Rectal smooth muscle tissue (tissue), 1 donor: ENCODE data around the gene RELT.

Experiments used
- H3K27ac ChIP-seq: one replicate; pipeline ENCODE4 v1.7.0; 2013; ENCODE audit warnings: low read depth, low read length, inconsistent platforms
- H3K27me3 ChIP-seq: one replicate; pipeline ENCODE4 v1.7.0; 2013; ENCODE audit warnings: low read length; ENCODE audit not compliant: control insufficient read depth, insufficient read depth
- H3K36me3 ChIP-seq: one replicate; pipeline ENCODE4 v1.7.0; 2013; ENCODE audit warnings: low read length; ENCODE audit not compliant: control insufficient read depth, insufficient read depth
- H3K4me1 ChIP-seq: one replicate; pipeline ENCODE4 v1.7.0; 2013; ENCODE audit warnings: low read length; ENCODE audit not compliant: control insufficient read depth, insufficient read depth
- H3K4me3 ChIP-seq: one replicate; pipeline ENCODE4 v1.7.0; 2013; ENCODE audit warnings: low read length
- H3K9ac ChIP-seq: one replicate; pipeline ENCODE4 v1.7.0; 2013; ENCODE audit warnings: low read length

Gene RELT

GRCh38 chr11:73355109-73355508 is 21.1 kb upstream of the RELT start:
- H3K27ac ChIP-seq: no peak overlapping the region
- H3K4me3 ChIP-seq: no peak overlapping the region
- H3K9ac ChIP-seq: no peak overlapping the region
- H3K4me1 ChIP-seq: no peaks in the 10 kb centered on the region
- peaks cover 10% of the 10 kb centered on the region for H3K36me3 ChIP-seq
- H3K27me3 ChIP-seq: no peaks in the 10 kb centered on the region

GRCh38 chr11:73356979-73357860 is 19.0 kb upstream of the RELT start:
- Histone ChIP-seq H3K9ac (no peak overlapping the region), H3K36me3 (peaks cover 13% of the 10 kb centered on the region), H3K27ac (no peak overlapping the region), H3K4me3 (no peak overlapping the region), H3K4me1 (no peaks in the 10 kb centered on the region), H3K27me3 (no peaks in the 10 kb centered on the region)

- Histone ChIP-seq H3K4me3 (no peak overlapping the region), H3K27ac (no peak overlapping the region), H3K36me3 (peaks cover 17% of the 10 kb centered on the region), H3K9ac (no peak overlapping the region), H3K27me3 (no peaks in the 10 kb centered on the region), H3K4me1 (no peaks in the 10 kb centered on the region)
These were observed 18.1 kb upstream of the RELT start for GRCh38 chr11:73358071-73358470.

GRCh38 chr11:73359341-73359740 is 16.9 kb upstream of the RELT start:
- Histone ChIP-seq H3K27me3 (no peaks in the 10 kb centered on the region), H3K27ac (no peak overlapping the region), H3K9ac (no peak overlapping the region), H3K4me1 (no peaks in the 10 kb centered on the region), H3K4me3 (no peak overlapping the region), H3K36me3 (peaks cover 22% of the 10 kb centered on the region)

- Histone ChIP-seq H3K9ac (no peak overlapping the region), H3K4me3 (no peak overlapping the region), H3K4me1 (no peaks in the 10 kb centered on the region), H3K36me3 (peaks cover 22% of the 10 kb centered on the region), H3K27me3 (no peaks in the 10 kb centered on the region), H3K27ac (no peak overlapping the region)
These were observed 16.1 kb upstream of the RELT start for GRCh38 chr11:73359930-73360742.

DNA sequence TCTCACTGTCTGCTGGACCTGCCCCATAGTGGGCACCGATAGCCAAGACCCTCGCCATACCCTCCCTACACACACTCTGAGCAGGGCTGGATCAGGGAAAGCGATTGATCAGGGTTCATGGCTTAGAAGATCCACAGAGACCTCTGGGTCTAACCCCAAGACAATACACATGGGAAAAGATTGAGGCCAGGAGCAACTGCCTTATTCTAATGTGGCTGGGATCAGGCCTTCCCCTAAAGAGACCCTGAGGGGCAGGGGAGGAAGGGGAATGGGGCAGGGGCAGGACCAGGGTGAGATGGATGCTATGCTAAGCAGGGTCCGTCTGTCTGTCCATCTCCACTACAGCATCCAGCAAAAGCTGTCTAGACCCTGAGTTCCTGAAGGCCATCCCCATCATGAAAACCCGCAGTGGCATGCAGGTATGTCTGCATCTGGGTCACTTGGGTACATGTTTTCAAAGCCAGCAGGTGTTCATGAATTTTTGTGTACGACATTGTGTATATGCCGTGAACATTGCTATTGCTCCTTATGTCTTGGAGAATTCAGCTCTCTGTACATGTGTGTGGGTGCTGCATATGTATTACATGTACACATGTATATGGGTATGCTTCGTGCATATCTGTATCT is 15.3 kb upstream of the RELT start:
- H3K27me3 ChIP-seq: no peaks in the 10 kb centered on the region
- no peak overlapping the region for H3K27ac ChIP-seq
- H3K4me1 ChIP-seq: no peaks in the 10 kb centered on the region
- H3K9ac ChIP-seq: no peak overlapping the region
- peaks cover 29% of the 10 kb centered on the region for H3K36me3 ChIP-seq
- no peak overlapping the region for H3K4me3 ChIP-seq

DNA sequence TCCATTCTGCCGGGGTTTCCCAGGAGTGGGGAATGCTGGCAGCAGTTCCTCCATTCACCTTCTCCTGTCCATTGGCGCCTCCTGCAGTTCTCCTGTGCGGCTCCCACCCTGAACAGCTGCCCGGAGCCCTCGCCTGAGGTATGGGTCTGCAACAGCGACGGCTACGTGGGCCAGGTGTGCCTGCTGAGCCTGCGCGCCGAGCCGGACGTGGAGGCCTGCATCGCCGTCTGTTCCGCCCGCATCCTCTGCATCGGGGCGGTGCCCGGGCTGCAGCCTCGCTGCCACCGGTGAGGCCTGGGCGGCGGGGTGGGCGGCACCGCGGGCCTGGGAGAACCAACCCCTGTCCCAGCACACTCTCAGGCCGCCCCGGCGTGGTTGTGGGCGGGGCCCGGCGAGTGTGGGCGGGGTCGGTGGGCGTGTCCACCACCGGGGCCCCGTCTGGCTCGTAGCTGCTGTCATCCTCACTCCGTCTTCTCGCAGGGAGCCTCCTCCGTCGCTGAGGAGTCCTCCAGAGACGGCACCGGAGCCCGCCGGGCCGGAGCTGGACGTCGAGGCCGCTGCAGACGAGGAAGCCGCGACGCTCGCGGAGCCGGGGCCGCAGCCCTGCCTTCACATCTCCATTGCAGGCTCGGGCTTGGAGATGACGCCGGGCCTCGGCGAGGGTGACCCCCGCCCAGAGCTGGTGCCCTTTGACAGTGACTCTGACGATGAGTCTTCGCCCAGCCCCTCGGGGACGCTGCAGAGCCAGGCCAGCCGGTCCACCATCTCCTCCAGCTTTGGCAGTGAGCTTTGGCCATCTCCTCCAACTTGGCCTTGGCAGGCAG is 14.0 kb upstream of the RELT start:
- peaks cover 28% of the 10 kb centered on the region for H3K36me3 ChIP-seq
- no peaks in the 10 kb centered on the region for H3K4me1 ChIP-seq
- no peak overlapping the region for H3K27ac ChIP-seq
- H3K9ac ChIP-seq: no peak overlapping the region
- H3K27me3 ChIP-seq: no peaks in the 10 kb centered on the region
- no peak overlapping the region for H3K4me3 ChIP-seq

DNA sequence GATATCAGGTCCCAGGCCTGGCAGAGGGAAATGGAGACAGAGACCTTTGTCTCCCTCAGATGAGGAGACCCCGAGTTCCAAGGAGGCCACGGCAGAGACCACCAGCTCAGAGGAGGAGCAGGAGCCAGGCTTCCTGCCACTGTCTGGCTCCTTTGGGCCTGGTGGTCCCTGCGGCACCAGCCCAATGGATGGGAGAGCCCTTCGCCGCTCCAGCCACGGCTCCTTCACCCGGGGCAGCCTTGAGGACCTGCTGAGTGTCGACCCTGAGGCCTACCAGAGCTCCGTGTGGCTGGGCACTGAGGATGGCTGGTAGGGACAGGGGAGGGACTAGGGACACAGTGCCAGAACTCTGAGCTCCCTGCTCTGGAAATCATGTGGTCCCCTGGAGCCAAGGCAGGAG is 13.1 kb upstream of the RELT start:
- H3K4me3 ChIP-seq: no peak overlapping the region
- H3K27ac ChIP-seq: no peak overlapping the region
- no peaks in the 10 kb centered on the region for H3K27me3 ChIP-seq
- peaks cover 27% of the 10 kb centered on the region for H3K36me3 ChIP-seq
- H3K4me1 ChIP-seq: no peaks in the 10 kb centered on the region
- no peak overlapping the region for H3K9ac ChIP-seq

DNA sequence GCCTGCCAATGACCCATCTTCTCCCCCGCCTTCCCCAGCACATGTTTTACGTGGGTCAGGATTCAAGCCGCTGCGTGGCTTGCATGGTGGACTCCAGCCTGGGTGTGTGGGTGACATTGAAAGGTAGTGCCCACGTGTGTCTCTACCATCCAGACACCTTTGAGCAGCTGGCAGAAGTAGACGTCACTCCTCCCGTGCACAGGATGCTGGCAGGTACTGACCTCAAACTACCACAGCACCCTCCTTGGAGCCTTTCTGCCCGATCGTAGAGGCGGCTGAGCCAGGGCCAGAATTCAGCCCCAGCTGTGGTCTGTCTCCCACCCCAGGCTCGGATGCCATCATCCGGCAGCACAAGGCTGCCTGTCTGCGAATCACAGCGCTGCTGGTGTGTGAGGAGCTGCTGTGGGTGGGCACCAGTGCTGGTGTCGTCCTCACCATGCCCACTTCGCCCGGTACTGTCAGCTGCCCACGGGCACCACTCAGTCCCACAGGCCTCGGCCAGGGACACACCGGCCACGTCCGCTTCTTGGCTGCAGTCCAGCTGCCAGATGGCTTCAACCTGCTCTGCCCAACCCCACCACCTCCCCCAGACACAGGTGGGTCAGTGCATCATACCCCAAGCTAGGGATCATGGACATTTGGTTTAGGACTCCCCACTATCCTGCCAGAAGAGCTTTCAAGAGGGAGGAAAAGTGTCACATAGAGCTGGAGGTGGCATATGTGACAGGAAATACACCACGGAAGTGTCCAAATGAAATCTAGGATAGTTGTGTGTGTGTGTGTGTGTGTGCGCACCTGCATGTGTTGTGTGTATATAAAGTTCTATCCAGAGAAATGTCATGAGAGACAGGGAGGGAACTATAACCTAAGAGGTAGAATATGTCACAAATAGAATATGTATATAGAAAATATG is 10.6 kb upstream of the RELT start:
- no peaks in the 10 kb centered on the region for H3K27me3 ChIP-seq
- H3K4me1 ChIP-seq: no peaks in the 10 kb centered on the region
- no peak overlapping the region for H3K4me3 ChIP-seq
- H3K9ac ChIP-seq: no peak overlapping the region
- H3K36me3 ChIP-seq: peaks cover 24% of the 10 kb centered on the region
- no peak overlapping the region for H3K27ac ChIP-seq

DNA sequence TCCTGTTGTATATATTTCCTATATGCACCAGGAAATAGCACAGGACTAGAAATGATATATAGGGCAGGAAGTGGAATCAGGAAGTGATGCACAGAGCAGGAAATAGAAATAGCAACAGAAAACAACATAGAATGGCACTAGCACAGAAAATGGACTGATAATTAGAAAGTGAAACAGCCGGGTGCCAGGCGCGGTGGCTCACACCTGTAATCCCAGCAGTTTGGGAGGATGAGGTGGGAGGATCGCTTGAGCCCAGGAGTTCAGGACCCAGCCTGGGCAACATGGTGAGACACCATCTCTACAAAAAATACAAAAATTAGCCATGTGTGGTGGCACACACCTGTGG is 10.0 kb upstream of the RELT start:
- H3K27me3 ChIP-seq: no peaks in the 10 kb centered on the region
- H3K27ac ChIP-seq: no peak overlapping the region
- no peak overlapping the region for H3K9ac ChIP-seq
- peaks cover 24% of the 10 kb centered on the region for H3K36me3 ChIP-seq
- H3K4me1 ChIP-seq: no peaks in the 10 kb centered on the region
- no peak overlapping the region for H3K4me3 ChIP-seq

DNA sequence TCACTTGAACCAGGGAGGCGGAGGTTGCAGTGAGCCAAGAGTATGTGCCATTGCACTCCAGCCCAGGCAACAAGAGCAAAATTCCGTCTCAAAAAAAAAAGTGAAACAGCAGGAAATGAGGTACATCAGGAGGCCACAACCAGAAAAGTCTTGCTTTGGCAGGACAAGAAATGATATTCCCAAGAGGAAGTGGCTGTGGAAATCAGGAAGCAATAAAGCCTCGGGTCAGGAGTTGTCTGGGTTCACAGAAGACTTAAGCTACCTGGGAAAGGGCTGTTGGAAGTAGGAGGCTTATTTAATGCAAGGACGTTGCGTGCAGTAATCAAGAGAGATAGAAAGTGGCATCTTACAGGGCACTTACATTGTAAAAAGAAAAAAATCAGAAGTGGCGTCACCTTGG is 9.2 kb upstream of the RELT start:
- H3K4me1 ChIP-seq: no peaks in the 10 kb centered on the region
- H3K27me3 ChIP-seq: no peaks in the 10 kb centered on the region
- H3K27ac ChIP-seq: no peak overlapping the region
- H3K4me3 ChIP-seq: no peak overlapping the region
- H3K36me3 ChIP-seq: peaks cover 22% of the 10 kb centered on the region
- H3K9ac ChIP-seq: no peak overlapping the region
